Endothelial cell of umbilical vein (primary cell): ENCODE data around the gene EHMT1.

Experiments used
- CTCF ChIP-seq, 2 donors: IDR thresholded peaks; 1 replicate in 1 of 2; 2 replicates in 1 of 2; pipeline ENCODE4 v1.5.1; 2011; ENCODE audit warnings: low read length in 2 of 2, mild to moderate bottlenecking in 2 of 2, moderate library complexity in 2 of 2, control low read depth in 1 of 2, inconsistent platforms in 1 of 2, low read depth in 1 of 2; ENCODE audit not compliant: insufficient read depth in 1 of 2; ENCODE audit errors: extremely low read depth in 1 of 2
- EZH2 ChIP-seq: IDR thresholded peaks from 2 replicates; pipeline ENCODE4 v1.6.1; 2012; ENCODE audit warnings: borderline replicate concordance, low read depth, mild to moderate bottlenecking, moderate library complexity, low read length, inconsistent platforms; ENCODE audit not compliant: severe bottlenecking
- JUN ChIP-seq: IDR thresholded peaks from 2 replicates; pipeline ENCODE4 v1.6.1; 2011; ENCODE audit warnings: borderline replicate concordance, low read depth; ENCODE audit not compliant: insufficient read length, insufficient read depth
- MAX ChIP-seq: IDR thresholded peaks from 2 replicates; pipeline ENCODE4 v1.6.1; 2011; ENCODE audit not compliant: insufficient read depth, insufficient read length
- POLR2A ChIP-seq: IDR thresholded peaks from 2 replicates; pipeline ENCODE4 v1.6.1; 2012; ENCODE audit warnings: low read depth, mild to moderate bottlenecking, control low read depth, low read length
- POLR2AphosphoS5 ChIP-seq: IDR thresholded peaks from 2 replicates; pipeline ENCODE4 v1.6.1; 2012; ENCODE audit warnings: low read depth, mild to moderate bottlenecking, control low read depth, low read length, moderate library complexity; ENCODE audit not compliant: insufficient read depth

- no peak for TF ChIP-seq POLR2A
- no peak for TF ChIP-seq CTCF (IDR thresholded peaks at IDR 0.05; ENCODE audit: extremely low read depth in 1 of 2, insufficient read depth in 1 of 2, low read depth in 1 of 2, low read length in 2 of 2)
- TF ChIP-seq EZH2 = no peak
- no peak for TF ChIP-seq POLR2AphosphoS5
- TF ChIP-seq JUN = no peak
- TF ChIP-seq MAX = no peak
Observed at GRCh38 chr9:137752426-137752825, 133.6 kb downstream of the EHMT1 start.
